Measurements from ENCODE around the gene BARX1.

GRCh38 chr9:93960971-93961841 lies 6.1 kb upstream of the BARX1 start:
- TF ChIP-seq, protein P1, sequence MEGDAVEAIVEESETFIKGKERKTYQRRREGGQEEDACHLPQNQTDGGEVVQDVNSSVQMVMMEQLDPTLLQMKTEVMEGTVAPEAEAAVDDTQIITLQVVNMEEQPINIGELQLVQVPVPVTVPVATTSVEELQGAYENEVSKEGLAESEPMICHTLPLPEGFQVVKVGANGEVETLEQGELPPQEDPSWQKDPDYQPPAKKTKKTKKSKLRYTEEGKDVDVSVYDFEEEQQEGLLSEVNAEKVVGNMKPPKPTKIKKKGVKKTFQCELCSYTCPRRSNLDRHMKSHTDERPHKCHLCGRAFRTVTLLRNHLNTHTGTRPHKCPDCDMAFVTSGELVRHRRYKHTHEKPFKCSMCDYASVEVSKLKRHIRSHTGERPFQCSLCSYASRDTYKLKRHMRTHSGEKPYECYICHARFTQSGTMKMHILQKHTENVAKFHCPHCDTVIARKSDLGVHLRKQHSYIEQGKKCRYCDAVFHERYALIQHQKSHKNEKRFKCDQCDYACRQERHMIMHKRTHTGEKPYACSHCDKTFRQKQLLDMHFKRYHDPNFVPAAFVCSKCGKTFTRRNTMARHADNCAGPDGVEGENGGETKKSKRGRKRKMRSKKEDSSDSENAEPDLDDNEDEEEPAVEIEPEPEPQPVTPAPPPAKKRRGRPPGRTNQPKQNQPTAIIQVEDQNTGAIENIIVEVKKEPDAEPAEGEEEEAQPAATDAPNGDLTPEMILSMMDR (IDR thresholded peaks at IDR 0.05) = no peak
- TF ChIP-seq POLR2A (IDR thresholded peaks at IDR 0.05) (no peak), EP300 (IDR thresholded peaks at IDR 0.05; ENCODE audit: low read depth) (no peak)
